GM12801 (cell line): ENCODE measurements around the gene PHF2.

ENCODE experiments used
- CTCF ChIP-seq: IDR thresholded peaks from one replicate; pipeline ENCODE4 v1.5.1; 2011; ENCODE audit warnings: control low read depth; ENCODE audit not compliant: insufficient read length; ENCODE audit errors: extremely low read depth

The PHF2 gene

GRCh38 chr9:93677048-93677571, 100.7 kb downstream of the PHF2 start:
- TF ChIP-seq CTCF: no peak

GRCh38 chr9:93677641-93678136, 101.3 kb downstream of the PHF2 start:
- no peak for TF ChIP-seq CTCF

- no peak for TF ChIP-seq CTCF
These were observed 102.0 kb downstream of the PHF2 start for GRCh38 chr9:93678199-93679019.

- TF ChIP-seq CTCF: no peak
These were observed 103.4 kb downstream of the PHF2 start for GRCh38 chr9:93679536-93680442.

- TF ChIP-seq CTCF: no peak
These were observed 104.3 kb downstream of the PHF2 start for GRCh38 chr9:93680443-93681268.

GRCh38 chr9:93681269-93682154, 105.1 kb downstream of the PHF2 start:
- TF ChIP-seq CTCF: no peak
